ENCODE results near the gene LTF.
A peak's percentile ranks its signal among the peaks of the same experiment; 100 is the strongest.
"Not testable (repeated sequence)": the region's sequence is repeated elsewhere in the genome, so short reads cannot be mapped to it uniquely, and the experiment has no call there.

LTF gene
- 0 to 3.2 (median 0.04) reads per million in 17 experiments for total RNA-seq

- DNase-seq = peak in 1 of 4 experiments; percentile 30
Observed at GRCh38 chr3:46464326-46465195, at the start of gene LTF. TSS of gene LTF (minus strand) at chr3:46464905. CDS start at chr3:46464867, 38 bp downstream.

DNA sequence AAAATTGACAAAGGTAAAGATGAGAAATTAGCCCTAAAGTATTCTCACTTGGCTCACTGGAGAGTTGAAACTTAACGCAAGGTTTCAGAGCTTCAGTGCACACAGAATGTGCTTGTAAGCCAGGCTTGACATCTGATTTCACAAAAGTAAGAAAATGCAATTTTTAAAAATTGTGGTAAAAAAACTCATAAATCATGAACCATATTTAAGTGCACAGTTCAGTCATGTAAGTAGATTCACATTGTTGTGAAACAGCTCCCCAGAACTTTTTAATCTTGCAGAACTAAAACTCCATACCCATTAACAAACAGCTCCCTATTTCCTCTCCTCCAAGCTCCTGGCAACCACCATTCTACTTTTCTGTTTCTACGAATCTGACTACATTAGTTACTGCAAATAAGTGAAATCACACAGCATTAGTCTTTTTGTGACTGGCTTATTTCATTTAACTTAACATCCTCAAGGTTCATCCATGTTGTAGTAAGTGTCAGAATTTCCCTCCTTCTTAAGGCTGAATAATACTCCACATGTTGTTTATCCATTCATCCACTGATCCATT, 47.6 kb upstream of the LTF start:
- no peak for DNase-seq

DNA sequence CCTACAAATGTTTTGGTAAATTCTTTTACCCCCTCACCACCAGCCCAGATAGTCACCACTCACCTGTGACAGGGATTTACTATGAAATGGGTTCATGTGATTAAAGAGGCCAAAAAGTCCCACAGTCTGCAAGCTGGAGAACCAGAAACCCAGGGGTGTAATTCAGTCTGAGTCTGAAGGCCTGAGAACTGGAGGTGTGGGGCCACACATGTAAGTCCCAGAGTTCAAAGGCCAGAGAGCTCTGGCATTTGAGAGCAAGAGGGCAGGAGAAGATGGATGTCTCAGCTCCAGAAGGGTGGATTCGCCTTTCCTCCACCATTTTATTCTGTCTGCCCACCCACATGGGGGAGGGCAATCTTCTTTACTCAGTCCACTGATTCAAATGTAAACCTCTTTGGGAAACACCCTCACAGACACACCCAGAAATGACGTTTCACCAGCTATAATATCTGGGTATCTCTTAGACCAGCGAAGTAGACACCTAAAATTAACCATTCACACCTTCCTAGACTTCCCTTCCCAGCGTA, 45.0 kb upstream of the LTF start:
- no peak for DNase-seq

DNA sequence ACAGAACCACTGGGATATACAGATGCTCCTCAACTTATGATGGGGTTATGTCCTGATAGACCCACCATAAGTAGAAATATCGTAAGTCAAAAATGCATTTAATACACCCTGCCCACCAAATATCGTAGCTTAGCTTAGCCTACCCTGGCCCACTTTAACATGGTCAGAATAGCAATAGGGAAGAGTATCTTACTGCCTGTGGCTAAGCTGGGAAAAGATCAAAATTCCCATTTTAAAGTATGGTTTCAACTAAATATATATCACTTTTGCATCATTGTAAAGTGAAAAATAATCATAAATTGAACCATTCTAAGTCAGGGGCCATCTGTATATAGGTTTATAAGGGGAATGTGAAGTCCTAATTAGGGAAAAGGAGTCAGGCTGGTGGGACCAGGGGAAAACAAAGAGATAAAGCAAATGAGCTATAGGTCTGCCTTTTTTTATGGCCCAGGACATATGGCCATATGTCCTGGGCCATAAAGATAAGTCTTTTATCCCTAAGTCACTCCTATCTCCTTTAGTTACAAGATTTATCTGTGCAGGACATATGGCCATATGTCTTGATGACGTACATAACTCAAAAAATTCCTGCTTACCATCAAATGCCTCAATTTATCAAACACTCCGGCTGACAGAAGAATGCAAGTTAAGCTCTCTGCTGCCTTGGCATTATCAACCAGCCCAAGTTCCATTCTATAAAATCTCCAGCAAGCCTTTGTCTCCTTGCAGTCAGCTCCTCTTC, 44.3 kb upstream of the LTF start:
- no peak for DNase-seq

- no peak for DNase-seq
Observed at GRCh38 chr3:46506526-46506925, 41.8 kb upstream of the LTF start.

DNA sequence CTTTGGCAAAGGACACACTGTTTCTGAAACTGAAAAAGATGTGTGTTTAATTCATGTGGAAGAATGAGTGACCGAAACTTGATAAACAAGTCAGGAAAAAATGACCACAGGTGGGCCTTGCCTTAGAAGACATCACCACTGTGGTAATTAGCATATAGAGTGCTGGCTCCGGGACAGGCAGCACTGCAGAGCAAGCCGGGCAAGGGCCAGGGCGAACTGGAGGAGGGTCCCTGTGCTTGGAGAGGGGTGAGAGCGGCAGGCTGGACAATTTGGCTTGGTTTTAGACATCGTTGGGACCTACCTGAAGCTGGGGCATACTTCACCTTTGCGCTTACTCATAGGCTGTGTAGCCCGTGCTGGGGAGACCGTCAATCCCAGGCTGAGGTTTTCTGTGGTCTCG, 41.2 kb upstream of the LTF start:
- DNase-seq = no peak

- DNase-seq = no peak
Observed at GRCh38 chr3:46504789-46505188, 40.1 kb upstream of the LTF start.

DNA sequence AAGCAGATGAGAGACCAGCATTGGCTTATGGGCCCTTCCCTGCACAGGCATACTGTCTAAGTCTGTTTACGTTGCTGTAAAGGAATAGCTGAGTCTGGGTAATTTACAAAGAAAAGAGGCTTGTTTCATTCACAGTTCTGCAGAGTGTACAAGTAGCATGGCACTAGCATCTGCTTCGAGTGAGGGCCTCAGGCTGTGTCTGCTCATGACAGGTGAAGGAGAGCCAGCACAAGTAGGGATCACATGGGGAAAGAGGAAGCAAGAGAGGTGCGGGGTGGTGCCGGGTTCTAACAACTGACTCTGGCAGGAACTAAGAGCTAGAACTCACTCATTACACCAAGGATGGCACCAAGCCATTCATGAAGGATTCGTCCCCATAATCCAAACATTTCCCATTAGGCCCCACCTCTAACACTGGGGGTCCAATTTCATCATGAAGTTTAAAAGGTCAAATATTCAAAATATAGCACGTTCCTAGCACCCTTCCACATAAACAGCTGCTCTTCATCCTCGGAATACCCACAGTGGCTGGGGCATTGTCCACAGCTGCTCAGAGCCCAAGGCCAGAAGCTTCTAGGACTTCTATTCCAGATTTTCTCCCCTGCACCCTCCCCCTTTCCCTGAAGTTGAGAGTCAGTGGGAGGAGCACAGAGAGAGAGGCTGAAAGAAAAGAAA, 38.6 kb upstream of the LTF start:
- no peak for DNase-seq

DNA sequence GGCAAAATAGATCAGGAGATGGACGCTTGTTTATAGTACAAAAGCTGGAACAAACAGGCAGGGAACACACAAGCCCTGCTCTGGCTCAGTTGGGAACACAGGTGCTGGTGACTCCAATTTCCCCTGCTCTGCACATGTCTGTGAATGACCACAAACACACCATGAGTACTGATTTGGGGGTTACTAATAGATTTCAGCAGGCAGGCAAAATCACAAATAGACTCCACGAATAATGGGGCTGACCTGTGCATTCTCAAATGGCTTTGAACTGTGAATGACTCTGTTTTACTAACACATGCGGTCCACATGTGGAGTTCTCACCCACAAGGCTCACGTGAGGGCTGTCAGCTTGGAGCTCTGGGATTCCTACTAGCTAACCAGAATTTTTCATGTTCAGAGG, 37.0 kb upstream of the LTF start:
- DNase-seq = no peak

GRCh38 chr3:46500656-46501635, 36.2 kb upstream of the LTF start:
- peak in 1 of 4 experiments; percentile 15 for DNase-seq

GRCh38 chr3:46498916-46499519, 34.3 kb upstream of the LTF start:
- DNase-seq = no peak

- no peak for DNase-seq
Observed at GRCh38 chr3:46497556-46498265, 33.0 kb upstream of the LTF start, which contains the start of gene RTP3. TSS of gene RTP3 (plus strand) at chr3:46497976. CDS start at chr3:46498063, 87 bp downstream.

DNA sequence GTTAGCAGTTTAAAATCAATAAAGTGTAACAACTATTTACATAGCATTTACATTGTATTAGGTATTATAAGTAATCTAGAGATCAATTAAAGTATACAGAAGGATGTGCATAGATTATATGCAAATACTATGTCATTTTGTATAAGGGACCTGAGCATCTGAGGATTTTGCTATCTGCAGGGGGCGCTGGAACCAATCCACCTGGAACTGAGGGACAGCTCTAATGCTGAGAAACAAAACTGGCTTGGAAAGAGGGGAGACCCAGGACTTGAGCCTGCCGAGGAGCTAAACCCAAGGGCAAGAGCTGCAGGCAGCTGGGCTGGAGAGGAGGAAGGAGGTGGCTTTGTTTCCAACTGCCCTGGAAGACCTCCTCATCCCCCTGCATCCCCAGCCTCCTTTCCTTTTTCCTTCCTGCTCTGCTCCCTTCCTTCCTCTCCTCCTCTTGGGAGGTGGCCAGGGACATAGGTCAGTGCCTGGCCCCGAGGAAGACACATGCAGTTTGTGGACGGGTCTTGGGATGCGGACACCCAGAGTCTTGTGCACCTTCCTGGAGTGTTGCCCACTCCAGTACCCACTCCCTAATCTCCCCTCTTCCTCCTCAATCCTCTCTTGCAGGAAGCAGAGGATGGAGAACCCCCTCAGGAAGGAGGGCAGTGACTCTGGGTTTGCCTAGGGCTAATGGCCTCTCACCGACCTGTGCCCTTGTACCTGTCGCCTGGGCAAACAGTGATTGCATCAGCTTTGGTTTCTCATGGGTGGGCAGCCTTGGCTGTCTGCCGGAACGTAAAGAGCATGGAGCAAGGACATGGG, 32.2 kb upstream of the LTF start:
- peak; percentile 23 to 59 (median 44) for DNase-seq

DNA sequence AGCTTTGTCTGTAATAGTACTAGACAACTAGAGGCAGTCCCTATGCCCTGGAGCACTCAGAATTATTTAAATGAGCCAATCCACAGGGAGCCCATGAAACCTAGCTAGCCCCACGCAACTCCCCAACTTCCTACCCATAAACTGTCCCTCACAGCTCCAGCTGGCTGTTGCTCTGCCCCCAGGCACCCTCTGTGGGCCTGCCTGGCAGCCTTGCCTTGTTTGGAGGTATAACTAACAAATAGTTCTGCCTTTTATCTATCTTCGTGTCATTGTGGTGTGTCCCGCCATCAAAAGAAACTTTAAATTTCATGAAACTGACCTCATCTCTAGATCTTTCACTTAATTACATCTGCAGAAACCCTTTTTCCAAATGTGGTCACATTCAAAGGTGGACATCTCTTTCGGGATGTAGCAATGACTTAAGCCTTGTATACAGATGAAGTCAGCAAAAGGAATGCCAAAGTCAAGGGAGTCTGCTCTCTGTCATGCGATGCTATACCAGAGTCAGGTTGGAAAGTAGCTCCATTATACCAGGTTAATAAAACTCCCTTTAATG, 31.3 kb upstream of the LTF start:
- no peak for DNase-seq

GRCh38 chr3:46494491-46494890, 29.8 kb upstream of the LTF start:
- not testable (repeated sequence) for DNase-seq

DNA sequence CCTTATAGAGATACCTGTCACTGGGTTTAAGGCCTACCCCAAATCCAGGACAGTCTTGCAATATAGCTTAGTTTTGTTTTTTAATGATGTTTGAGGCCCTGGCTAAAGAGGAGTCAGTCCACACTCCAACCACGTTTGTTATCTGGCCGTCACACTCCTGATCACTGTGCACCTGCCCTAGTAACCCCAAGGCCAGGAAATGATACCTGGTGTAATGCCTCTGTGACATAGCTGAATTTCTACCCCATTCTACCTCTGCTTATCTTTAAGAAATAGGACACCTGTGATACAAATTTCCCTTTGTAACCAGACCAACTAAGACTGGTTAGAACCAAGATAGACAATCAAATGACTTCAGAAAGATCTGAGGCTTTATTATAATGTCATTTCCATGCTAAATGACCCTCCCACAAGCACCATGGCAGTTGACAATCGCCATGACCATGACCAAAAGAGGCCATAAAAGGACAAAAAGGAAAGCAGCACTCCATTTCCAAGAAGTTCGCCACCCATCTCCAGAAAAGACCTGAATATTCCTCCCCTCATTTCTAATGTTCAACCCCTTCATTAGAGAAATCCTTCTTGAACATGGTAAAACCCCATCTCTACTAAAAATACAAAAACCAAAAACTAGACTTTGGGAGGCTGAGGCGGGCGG, 28.3 kb upstream of the LTF start:
- DNase-seq = no peak

- no peak for DNase-seq
Observed at GRCh38 chr3:46491089-46492070, 26.7 kb upstream of the LTF start.
